Gastroesophageal sphincter (tissue), 3 donors: ENCODE results near the gene GPR143.

ENCODE experiments used
- EP300 ChIP-seq: sonication (generic); formaldehyde crosslinking; IDR thresholded peaks from one replicate; pipeline ENCODE4 v1.6.1; 2017; ENCODE audit warnings: antibody characterized with exemption, mild to moderate bottlenecking
- POLR2A ChIP-seq, 2 donors: fragments of 450-650 bp; IDR thresholded peaks; one replicate each; pipeline ENCODE4 v1.6.1; 2017; ENCODE audit warnings: antibody characterized with exemption in 2 of 2, mild to moderate bottlenecking in 2 of 2, moderate library complexity in 1 of 2
- POLR2AphosphoS5 ChIP-seq: sonication (generic); formaldehyde crosslinking; IDR thresholded peaks from one replicate; pipeline ENCODE4 v1.6.1; 2017; ENCODE audit warnings: antibody characterized with exemption
- TF ChIP-seq, protein P1 (sequence below), 4 experiments: fragments of 200-600 bp in 2 of 4; fragments of 450-650 bp in 2 of 4; sonication (generic) in 1 of 4; IDR thresholded peaks; one replicate each; pipeline ENCODE4 v1.5.1; 2017 to 2019; ENCODE audit warnings: antibody characterized with exemption in 4 of 4, mild to moderate bottlenecking in 2 of 4, moderate library complexity in 2 of 4

DNA sequence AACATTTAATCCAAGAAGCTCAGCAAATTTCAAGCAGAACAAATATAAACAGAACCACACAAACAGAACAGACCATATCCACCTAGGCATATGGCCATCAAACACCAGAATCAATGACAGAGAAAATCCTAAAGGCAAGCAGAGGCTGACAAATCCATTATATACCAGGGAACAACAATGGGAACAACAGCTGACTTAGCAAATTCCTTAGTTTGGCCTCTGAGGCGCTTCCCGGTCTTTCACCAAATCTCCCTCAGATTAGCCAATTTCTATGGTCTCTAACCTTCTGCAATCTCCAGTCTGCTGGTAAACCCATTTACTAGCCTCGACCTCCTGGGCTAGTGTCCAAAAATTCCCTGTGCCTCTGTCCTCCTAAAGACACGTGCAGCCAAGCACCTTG is 59.2 kb downstream of the GPR143 start:
- TF ChIP-seq, protein P1, sequence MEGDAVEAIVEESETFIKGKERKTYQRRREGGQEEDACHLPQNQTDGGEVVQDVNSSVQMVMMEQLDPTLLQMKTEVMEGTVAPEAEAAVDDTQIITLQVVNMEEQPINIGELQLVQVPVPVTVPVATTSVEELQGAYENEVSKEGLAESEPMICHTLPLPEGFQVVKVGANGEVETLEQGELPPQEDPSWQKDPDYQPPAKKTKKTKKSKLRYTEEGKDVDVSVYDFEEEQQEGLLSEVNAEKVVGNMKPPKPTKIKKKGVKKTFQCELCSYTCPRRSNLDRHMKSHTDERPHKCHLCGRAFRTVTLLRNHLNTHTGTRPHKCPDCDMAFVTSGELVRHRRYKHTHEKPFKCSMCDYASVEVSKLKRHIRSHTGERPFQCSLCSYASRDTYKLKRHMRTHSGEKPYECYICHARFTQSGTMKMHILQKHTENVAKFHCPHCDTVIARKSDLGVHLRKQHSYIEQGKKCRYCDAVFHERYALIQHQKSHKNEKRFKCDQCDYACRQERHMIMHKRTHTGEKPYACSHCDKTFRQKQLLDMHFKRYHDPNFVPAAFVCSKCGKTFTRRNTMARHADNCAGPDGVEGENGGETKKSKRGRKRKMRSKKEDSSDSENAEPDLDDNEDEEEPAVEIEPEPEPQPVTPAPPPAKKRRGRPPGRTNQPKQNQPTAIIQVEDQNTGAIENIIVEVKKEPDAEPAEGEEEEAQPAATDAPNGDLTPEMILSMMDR (IDR thresholded peaks at IDR 0.05) = no peak
- TF ChIP-seq POLR2AphosphoS5 = no peak
- TF ChIP-seq POLR2A (IDR thresholded peaks at IDR 0.05) = no peak
- TF ChIP-seq EP300 = no peak
